ENCODE data around the gene B3GALNT2.

GRCh38 chr1:235504494-235505222, 406 bp upstream of the B3GALNT2 start:
- TF ChIP-seq CTCF (conservative IDR thresholded peaks at IDR 0.05; ENCODE audit: low read depth, low read length) (peak; percentile 64), EZH2phosphoT487 (IDR thresholded peaks at IDR 0.05; ENCODE audit: borderline replicate concordance, low read length) (no peak), EZH2 (IDR thresholded peaks at IDR 0.05; ENCODE audit: low read length, unreplicated experiment) (no peak)

Measured in PC-3 (cell line).